ENCODE results near the gene FREY1.
"Not testable (repeated sequence)": the region's sequence is repeated elsewhere in the genome, so short reads cannot be mapped to it uniquely, and the experiment has no call there.

FREY1 gene

DNA sequence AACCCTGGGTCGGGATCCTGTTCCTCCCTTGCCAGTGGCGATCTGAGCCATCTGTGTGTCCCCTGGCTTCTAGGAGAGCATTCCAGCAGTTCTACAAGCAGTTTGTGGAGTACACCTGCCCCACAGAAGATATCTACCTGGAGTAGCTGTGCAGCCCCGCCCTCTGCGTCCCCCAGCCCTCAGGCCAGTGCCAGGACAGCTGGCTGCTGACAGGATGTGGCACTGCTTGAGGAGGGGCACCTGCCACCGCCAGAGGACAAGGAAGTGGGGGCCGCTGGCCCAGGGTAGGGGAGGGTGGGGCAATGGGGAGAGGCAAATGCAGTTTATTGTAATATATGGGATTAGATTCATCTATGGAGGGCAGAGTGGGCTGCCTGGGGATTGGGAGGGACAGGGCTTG is 1.5 kb downstream of the FREY1 start:
- WGBS (ENCODE audit: insufficient coverage) = 52% methylated on average over 3 of the region's 6 CpGs
- Histone ChIP-seq H3K36me3 (ENCODE audit: control insufficient read depth in 4 of 4, insufficient read depth in 4 of 4, low read length in 3 of 4) (peaks cover 0 to 17% (median 11%) of the 10 kb centered on the region in 4 experiments), H3K27me3 (replicated peaks in 2 of 5; ENCODE audit: control insufficient read depth in 4 of 5, insufficient read depth in 5 of 5, low read length in 4 of 5) (peaks cover 0 to 18% (median 7%) of the 10 kb centered on the region in 5 experiments), H3K4me1 (ENCODE audit: control extremely low read depth in 1 of 4, control insufficient read depth in 4 of 4, insufficient read depth in 4 of 4, low read length in 3 of 4) (peaks cover 0 to 11% (median 2%) of the 10 kb centered on the region in 4 experiments)
- CTCF ChIA-PET; H3K27ac ChIP-seq (ENCODE audit: insufficient read depth in 1 of 2, low read depth in 1 of 2, low read length in 2 of 2, poor library complexity in 1 of 2, severe bottlenecking in 2 of 2); H3K9me3 ChIP-seq (ENCODE audit: control extremely low read depth in 1 of 5, control insufficient read depth in 4 of 5, insufficient read depth in 2 of 5, low read depth in 1 of 5, low read length in 4 of 5); DNase-seq; H3K4me3 ChIP-seq (ENCODE audit: control insufficient read depth in 1 of 7, extremely low read depth in 1 of 7, insufficient read depth in 4 of 7, low read depth in 2 of 7, low read length in 6 of 7): not testable (repeated sequence)
- POLR2A ChIA-PET = interaction anchor here (0.6 kb wide), 1 partner anchor 40 kb away, joined by 3 read pairs; no protein-coding TSS in a partner anchor

DNA sequence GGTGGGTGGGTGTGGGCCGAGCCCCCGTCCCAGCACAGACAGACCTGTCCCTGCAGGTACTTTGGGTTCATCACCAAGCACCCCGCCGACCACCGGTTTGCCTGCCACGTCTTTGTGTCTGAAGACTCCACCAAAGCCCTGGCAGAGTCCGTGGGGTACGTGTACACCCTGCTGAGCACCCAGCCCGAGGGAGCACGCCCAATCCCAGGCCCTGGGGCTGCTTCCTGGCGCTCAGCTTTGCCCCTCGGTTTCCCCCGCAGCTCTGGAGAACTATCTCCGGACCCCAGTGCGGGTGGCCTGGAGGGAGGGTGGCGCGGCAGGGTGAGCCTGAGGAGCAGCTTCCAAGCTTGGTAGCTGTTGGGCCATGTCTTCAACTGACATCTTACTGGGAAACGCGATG is 2.0 kb downstream of the FREY1 start:
- Histone ChIP-seq H3K27me3 (replicated peaks in 2 of 5; ENCODE audit: control insufficient read depth in 4 of 5, insufficient read depth in 5 of 5, low read length in 4 of 5) (peaks cover 0 to 22% (median 9%) of the 10 kb centered on the region in 5 experiments), H3K4me1 (ENCODE audit: control extremely low read depth in 1 of 4, control insufficient read depth in 4 of 4, insufficient read depth in 4 of 4, low read length in 3 of 4) (peaks cover 0 to 13% (median 4%) of the 10 kb centered on the region in 4 experiments), H3K36me3 (ENCODE audit: control insufficient read depth in 4 of 4, insufficient read depth in 4 of 4, low read length in 3 of 4) (peaks cover 0 to 12% (median 7%) of the 10 kb centered on the region in 4 experiments), H3K9me3 (ENCODE audit: control extremely low read depth in 1 of 5, control insufficient read depth in 4 of 5, insufficient read depth in 2 of 5, low read depth in 1 of 5, low read length in 4 of 5) (no peaks in the 10 kb centered on the region), H3K4me3 (ENCODE audit: control insufficient read depth in 1 of 7, extremely low read depth in 1 of 7, insufficient read depth in 4 of 7, low read depth in 2 of 7, low read length in 6 of 7) (no peak overlapping the region), H3K27ac (ENCODE audit: insufficient read depth in 1 of 2, low read depth in 1 of 2, low read length in 2 of 2, poor library complexity in 1 of 2, severe bottlenecking in 2 of 2) (no peak overlapping the region)
- ChIA-PET CTCF (no interaction called here), POLR2A (interaction anchor here (0.6 kb wide), 1 partner anchor 40 kb away, joined by 3 read pairs; no protein-coding TSS in a partner anchor)
- DNase-seq = no peak
- WGBS (ENCODE audit: insufficient coverage) = 95% methylated on average over 17 of the region's 19 CpGs

DNA sequence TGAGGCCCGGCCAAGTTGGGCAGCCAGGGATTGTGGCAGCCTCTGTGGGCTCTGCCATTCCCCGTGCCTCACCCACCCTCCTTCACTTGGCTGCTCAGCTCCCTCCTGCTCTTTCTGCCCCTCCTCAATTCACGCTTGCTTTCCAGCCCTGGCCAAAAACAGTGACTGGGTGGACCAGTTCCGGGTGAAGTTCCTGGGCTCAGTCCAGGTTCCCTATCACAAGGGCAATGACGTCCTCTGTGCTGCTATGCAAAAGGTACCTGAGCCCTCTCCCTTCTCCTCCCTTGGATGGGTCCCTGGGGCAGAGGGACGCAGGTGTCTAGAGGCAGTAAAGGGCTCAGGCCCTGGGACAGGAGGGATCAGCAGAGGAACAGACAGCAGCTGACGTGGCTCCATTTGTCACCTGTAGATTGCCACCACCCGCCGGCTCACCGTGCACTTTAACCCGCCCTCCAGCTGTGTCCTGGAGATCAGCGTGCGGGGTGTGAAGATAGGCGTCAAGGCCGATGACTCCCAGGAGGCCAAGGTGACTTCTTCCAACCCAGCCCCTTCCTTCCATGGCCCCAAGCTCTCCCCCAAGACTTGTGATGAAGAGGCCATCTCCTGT is 2.7 kb downstream of the FREY1 start:
- ChIA-PET CTCF (interaction anchor here (0.5 kb wide), 1 partner anchor 74 kb away, joined by 4 read pairs; no protein-coding TSS in a partner anchor), POLR2A (no interaction called here)
- H3K4me1 ChIP-seq (ENCODE audit: control extremely low read depth in 1 of 4, control insufficient read depth in 4 of 4, insufficient read depth in 4 of 4, low read length in 3 of 4) = peaks cover 0 to 17% (median 7%) of the 10 kb centered on the region in 4 experiments
- H3K27me3 ChIP-seq (replicated peaks in 2 of 5; ENCODE audit: control insufficient read depth in 4 of 5, insufficient read depth in 5 of 5, low read length in 4 of 5) = peaks cover 0 to 27% (median 9%) of the 10 kb centered on the region in 5 experiments
- no peaks in the 10 kb centered on the region for H3K9me3 ChIP-seq (ENCODE audit: control extremely low read depth in 1 of 5, control insufficient read depth in 4 of 5, insufficient read depth in 2 of 5, low read depth in 1 of 5, low read length in 4 of 5)
- DNase-seq = no peak
- 95% methylated on average over 13 of the region's 15 CpGs for WGBS (ENCODE audit: insufficient coverage)
- H3K36me3 ChIP-seq (ENCODE audit: control insufficient read depth in 4 of 4, insufficient read depth in 4 of 4, low read length in 3 of 4) = peaks cover 0 to 5% (median 1%) of the 10 kb centered on the region in 4 experiments
- no peak overlapping the region for H3K4me3 ChIP-seq (ENCODE audit: control insufficient read depth in 1 of 7, extremely low read depth in 1 of 7, insufficient read depth in 4 of 7, low read depth in 2 of 7, low read length in 6 of 7)
- H3K27ac ChIP-seq (ENCODE audit: insufficient read depth in 1 of 2, low read depth in 1 of 2, low read length in 2 of 2, poor library complexity in 1 of 2, severe bottlenecking in 2 of 2) = no peak overlapping the region

DNA sequence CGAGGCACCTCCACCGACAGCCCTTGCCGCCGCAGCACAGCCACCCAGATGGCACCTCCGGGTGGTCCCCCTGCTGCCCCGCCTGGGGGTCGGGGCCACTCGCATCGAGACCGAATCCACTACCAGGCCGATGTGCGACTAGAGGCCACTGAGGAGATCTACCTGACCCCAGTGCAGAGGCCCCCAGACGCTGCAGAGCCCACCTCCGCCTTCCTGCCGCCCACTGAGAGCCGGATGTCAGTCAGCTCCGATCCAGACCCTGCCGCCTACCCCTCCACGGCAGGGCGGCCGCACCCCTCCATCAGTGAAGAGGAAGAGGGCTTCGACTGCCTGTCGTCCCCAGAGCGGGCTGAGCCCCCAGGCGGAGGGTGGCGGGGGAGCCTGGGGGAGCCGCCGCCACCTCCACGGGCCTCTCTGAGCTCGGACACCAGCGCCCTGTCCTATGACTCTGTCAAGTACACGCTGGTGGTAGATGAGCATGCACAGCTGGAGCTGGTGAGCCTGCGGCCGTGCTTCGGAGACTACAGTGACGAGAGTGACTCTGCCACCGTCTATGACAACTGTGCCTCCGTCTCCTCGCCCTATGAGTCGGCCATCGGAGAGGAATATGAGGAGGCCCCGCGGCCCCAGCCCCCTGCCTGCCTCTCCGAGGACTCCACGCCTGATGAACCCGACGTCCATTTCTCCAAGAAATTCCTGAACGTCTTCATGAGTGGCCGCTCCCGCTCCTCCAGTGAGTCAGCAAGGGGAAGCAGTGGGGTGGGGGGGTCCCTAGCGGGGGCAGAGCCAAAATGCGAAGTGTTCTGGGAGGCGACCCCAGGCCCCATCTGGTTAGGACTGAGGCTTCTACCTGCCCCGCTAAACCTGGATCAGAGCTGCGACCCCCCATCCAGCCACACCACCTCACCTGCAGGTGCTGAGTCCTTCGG is 4.4 kb downstream of the FREY1 start:
- no peaks in the 10 kb centered on the region for H3K9me3 ChIP-seq (ENCODE audit: control extremely low read depth in 1 of 5, control insufficient read depth in 4 of 5, insufficient read depth in 2 of 5, low read depth in 1 of 5, low read length in 4 of 5)
- H3K36me3 ChIP-seq (ENCODE audit: control insufficient read depth in 4 of 4, insufficient read depth in 4 of 4, low read length in 3 of 4) = no peaks in the 10 kb centered on the region
- H3K27me3 ChIP-seq (replicated peaks in 2 of 5; ENCODE audit: control insufficient read depth in 4 of 5, insufficient read depth in 5 of 5, low read length in 4 of 5) = peaks cover 0 to 44% (median 16%) of the 10 kb centered on the region in 5 experiments
- 98% methylated on average over 45 of the region's 56 CpGs for WGBS (ENCODE audit: insufficient coverage)
- POLR2A ChIA-PET = no interaction called here
- no peak for DNase-seq
- H3K4me3 ChIP-seq (ENCODE audit: control insufficient read depth in 1 of 7, extremely low read depth in 1 of 7, insufficient read depth in 4 of 7, low read depth in 2 of 7, low read length in 6 of 7) = no peak overlapping the region
- H3K27ac ChIP-seq (ENCODE audit: insufficient read depth in 1 of 2, low read depth in 1 of 2, low read length in 2 of 2, poor library complexity in 1 of 2, severe bottlenecking in 2 of 2) = no peak overlapping the region
- peaks cover 0 to 23% (median 12%) of the 10 kb centered on the region in 4 experiments for H3K4me1 ChIP-seq (ENCODE audit: control extremely low read depth in 1 of 4, control insufficient read depth in 4 of 4, insufficient read depth in 4 of 4, low read length in 3 of 4)
- CTCF ChIA-PET = interaction anchor here (0.8 kb wide), 1 partner anchor 12 kb away, joined by 3 read pairs; no protein-coding TSS in a partner anchor

DNA sequence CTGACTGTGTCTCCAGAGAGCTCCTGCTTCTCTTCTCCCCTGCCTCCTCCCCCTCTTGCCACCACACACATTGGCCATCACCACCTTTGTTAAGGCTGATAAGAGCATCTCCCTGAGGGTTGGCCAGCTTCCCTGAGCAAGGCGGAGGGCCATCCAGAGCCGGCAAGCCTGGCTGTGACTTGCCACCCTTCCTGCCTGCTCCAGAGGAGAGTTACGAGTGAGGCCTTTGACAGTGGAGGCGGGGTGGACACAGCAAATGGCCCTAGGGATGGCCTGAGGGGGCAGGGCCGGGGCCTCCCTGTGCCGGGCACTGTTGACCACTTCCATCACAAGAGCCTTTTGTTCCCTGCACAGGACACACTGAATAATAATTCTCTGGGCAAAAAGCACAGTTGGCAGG is 5.4 kb downstream of the FREY1 start:
- WGBS (ENCODE audit: insufficient coverage) = 95% methylated on average over 6 of the region's 6 CpGs
- ChIA-PET CTCF (no interaction called here), POLR2A (no interaction called here)
- Histone ChIP-seq H3K27me3 (replicated peaks in 2 of 5; ENCODE audit: control insufficient read depth in 4 of 5, insufficient read depth in 5 of 5, low read length in 4 of 5) (peaks cover 0 to 54% (median 18%) of the 10 kb centered on the region in 5 experiments), H3K4me1 (ENCODE audit: control extremely low read depth in 1 of 4, control insufficient read depth in 4 of 4, insufficient read depth in 4 of 4, low read length in 3 of 4) (peaks cover 0 to 23% (median 12%) of the 10 kb centered on the region in 4 experiments), H3K36me3 (ENCODE audit: control insufficient read depth in 4 of 4, insufficient read depth in 4 of 4, low read length in 3 of 4) (no peaks in the 10 kb centered on the region), H3K4me3 (ENCODE audit: control insufficient read depth in 1 of 7, extremely low read depth in 1 of 7, insufficient read depth in 4 of 7, low read depth in 2 of 7, low read length in 6 of 7) (no peak overlapping the region), H3K27ac (ENCODE audit: insufficient read depth in 1 of 2, low read depth in 1 of 2, low read length in 2 of 2, poor library complexity in 1 of 2, severe bottlenecking in 2 of 2) (no peak overlapping the region), H3K9me3 (ENCODE audit: control extremely low read depth in 1 of 5, control insufficient read depth in 4 of 5, insufficient read depth in 2 of 5, low read depth in 1 of 5, low read length in 4 of 5) (no peaks in the 10 kb centered on the region)
- DNase-seq = no peak

DNA sequence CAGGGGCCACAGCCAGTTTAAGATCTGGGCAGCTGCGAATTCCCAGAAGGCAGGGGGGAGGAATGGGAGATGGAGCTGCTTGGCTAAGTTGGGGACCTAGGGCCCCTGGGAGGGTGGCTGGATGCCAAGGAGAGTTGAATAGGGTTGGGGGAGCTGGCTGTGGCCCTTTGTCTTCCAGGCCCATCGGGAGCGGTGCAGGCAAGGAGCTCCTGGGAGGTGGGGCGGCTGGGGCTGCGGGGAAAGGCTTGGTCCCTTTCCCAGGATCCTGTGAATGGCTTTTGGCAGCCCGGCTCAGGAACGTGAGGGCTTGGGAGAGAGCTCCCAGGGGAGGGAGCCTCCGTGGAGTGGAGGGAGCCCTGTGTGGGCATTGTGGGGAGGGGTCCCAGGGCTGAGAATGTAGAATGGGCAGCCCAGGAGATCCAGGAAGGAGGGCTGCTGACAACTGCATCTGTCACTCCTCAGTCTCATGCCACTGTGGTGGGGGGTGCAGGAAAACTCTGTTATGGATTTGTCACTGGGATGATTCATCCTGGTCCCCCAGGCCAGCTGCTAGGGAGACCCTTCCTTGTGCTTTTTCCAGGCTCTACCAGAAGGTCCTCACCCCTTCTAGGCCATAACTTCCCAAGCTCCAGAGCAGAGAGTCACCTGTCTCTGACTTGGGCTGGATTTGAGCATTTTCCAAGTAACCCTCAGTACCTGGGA is 6.0 kb downstream of the FREY1 start:
- ChIA-PET POLR2A (interaction anchor here (0.6 kb wide), 1 partner anchor 29 kb away, joined by 3 read pairs; no protein-coding TSS in a partner anchor), CTCF (interaction anchor here (1.2 kb wide), 1 partner anchor 15 kb away, joined by 3 read pairs; no protein-coding TSS in a partner anchor)

More for the DNA sequence above, 6.0 kb downstream of the FREY1 start:
- H3K27ac ChIP-seq (ENCODE audit: insufficient read depth in 1 of 2, low read depth in 1 of 2, low read length in 2 of 2, poor library complexity in 1 of 2, severe bottlenecking in 2 of 2) = no peak overlapping the region
- H3K36me3 ChIP-seq (ENCODE audit: control insufficient read depth in 4 of 4, insufficient read depth in 4 of 4, low read length in 3 of 4) = no peaks in the 10 kb centered on the region
- H3K9me3 ChIP-seq (ENCODE audit: control extremely low read depth in 1 of 5, control insufficient read depth in 4 of 5, insufficient read depth in 2 of 5, low read depth in 1 of 5, low read length in 4 of 5) = no peaks in the 10 kb centered on the region
- no peak overlapping the region for H3K4me3 ChIP-seq (ENCODE audit: control insufficient read depth in 1 of 7, extremely low read depth in 1 of 7, insufficient read depth in 4 of 7, low read depth in 2 of 7, low read length in 6 of 7)
- no peak for DNase-seq
- peaks cover 0 to 60% (median 19%) of the 10 kb centered on the region in 5 experiments for H3K27me3 ChIP-seq (replicated peaks in 2 of 5; ENCODE audit: control insufficient read depth in 4 of 5, insufficient read depth in 5 of 5, low read length in 4 of 5)
- WGBS (ENCODE audit: insufficient coverage) = 60% methylated on average over 7 of the region's 8 CpGs
- H3K4me1 ChIP-seq (ENCODE audit: control extremely low read depth in 1 of 4, control insufficient read depth in 4 of 4, insufficient read depth in 4 of 4, low read length in 3 of 4) = peaks cover 0 to 19% (median 11%) of the 10 kb centered on the region in 4 experiments

Data from common myeloid progenitor, CD34-positive (primary cell).